HEK293 (cell line): ENCODE results near the gene SPATA6L.

Experiments
- CTCF ChIA-PET: fragments of 350-600 bp; formaldehyde crosslinking; extraction: SDS; loops from one replicate; lab custom pipeline; 2021; ENCODE audit warnings: antibody characterized with exemption; lab: Yijun Ruan, JAX
- POLR2A ChIA-PET: fragments of 300-600 bp; formaldehyde crosslinking; extraction: SDS; loops from one replicate; lab custom pipeline; 2020; ENCODE audit warnings: antibody characterized with exemption, inconsistent platforms; lab: Yijun Ruan, JAX
- H3K27ac ChIP-seq: fragments of 200-500 bp; sonication (Bioruptor generic); 2 replicates; pipeline ENCODE4 v1.5.1; 2014; ENCODE audit warnings: low read depth, low read length, control low read depth, inconsistent platforms; ENCODE audit errors: extremely low read depth
- H3K36me3 ChIP-seq, 2 experiments: fragments of 200-500 bp in 1 of 2; sonication (Bioruptor generic) in 1 of 2; 1 replicate in 1 of 2; 2 replicates in 1 of 2; pipeline ENCODE4 v1.5.1; 2014 to 2017; ENCODE audit warnings: inconsistent platforms in 2 of 2, low read length in 2 of 2; ENCODE audit not compliant: control insufficient read depth in 2 of 2, insufficient read depth in 1 of 2
- H3K4me1 ChIP-seq: fragments of 200-500 bp; sonication (Bioruptor generic); 2 replicates; pipeline ENCODE4 v1.5.1; 2014; ENCODE audit warnings: mild to moderate bottlenecking, low read length, inconsistent platforms; ENCODE audit not compliant: control insufficient read depth, insufficient read depth
- H3K4me3 ChIP-seq: 2 replicates; pipeline ENCODE4 v1.5.1; 2011; ENCODE audit warnings: low read depth, mild to moderate bottlenecking, control low read depth, low read length, moderate library complexity
- H3K9me3 ChIP-seq: fragments of 200-500 bp; sonication (Bioruptor generic); 2 replicates; pipeline ENCODE4 v1.5.1; 2014; ENCODE audit warnings: low read depth, low read length, inconsistent platforms; ENCODE audit not compliant: control insufficient read depth, insufficient read depth
- BCL11A ChIP-seq: fragments of 450-650 bp; formaldehyde crosslinking; IDR thresholded peaks from 2 replicates; pipeline ENCODE4 v1.5.1; 2016; ENCODE audit warnings: low read depth, missing biosample characterization, missing genetic modification characterization
- GLI4 ChIP-seq: fragments of 450-650 bp; formaldehyde crosslinking; IDR thresholded peaks from 2 replicates; pipeline ENCODE4 v1.5.1; 2016; ENCODE audit warnings: missing biosample characterization, missing genetic modification characterization
- HIC1 ChIP-seq: fragments of 450-650 bp; formaldehyde crosslinking; IDR thresholded peaks from 2 replicates; pipeline ENCODE4 v1.5.1; 2016; ENCODE audit warnings: missing biosample characterization, missing genetic modification characterization
- PRDM2 ChIP-seq: fragments of 450-650 bp; formaldehyde crosslinking; IDR thresholded peaks from 2 replicates; pipeline ENCODE4 v1.5.1; 2016; ENCODE audit warnings: missing biosample characterization, missing genetic modification characterization, borderline replicate concordance
- ZBTB21 ChIP-seq: fragments of 450-650 bp; formaldehyde crosslinking; IDR thresholded peaks from 2 replicates; pipeline ENCODE4 v1.5.1; 2017; ENCODE audit warnings: missing biosample characterization, missing genetic modification characterization
- ZNF132 ChIP-seq: fragments of 450-650 bp; formaldehyde crosslinking; IDR thresholded peaks from 2 replicates; pipeline ENCODE4 v1.5.1; 2017; ENCODE audit warnings: missing biosample characterization, missing genetic modification characterization, borderline replicate concordance
- ZNF18 ChIP-seq: fragments of 450-650 bp; formaldehyde crosslinking; IDR thresholded peaks from 2 replicates; pipeline ENCODE4 v1.5.1; 2016; ENCODE audit warnings: missing biosample characterization, missing genetic modification characterization
- ZNF214 ChIP-seq: fragments of 450-650 bp; formaldehyde crosslinking; IDR thresholded peaks from 2 replicates; pipeline ENCODE4 v1.5.1; 2017; ENCODE audit warnings: missing biosample characterization, mild to moderate bottlenecking, missing genetic modification characterization, borderline replicate concordance
- ZNF221 ChIP-seq: fragments of 450-650 bp; formaldehyde crosslinking; IDR thresholded peaks from 2 replicates; pipeline ENCODE4 v1.5.1; 2017; ENCODE audit warnings: missing biosample characterization, missing genetic modification characterization, borderline replicate concordance
- ZNF302 ChIP-seq: fragments of 450-650 bp; formaldehyde crosslinking; IDR thresholded peaks from 2 replicates; pipeline ENCODE4 v1.5.1; 2016; ENCODE audit warnings: missing biosample characterization, missing genetic modification characterization, low read depth
- ZNF510 ChIP-seq: fragments of 450-650 bp; formaldehyde crosslinking; IDR thresholded peaks from 2 replicates; pipeline ENCODE4 v1.5.1; 2018; ENCODE audit warnings: mild to moderate bottlenecking, missing genetic modification characterization, missing biosample characterization; ENCODE audit not compliant: insufficient replicate concordance
- ZNF660 ChIP-seq: fragments of 450-650 bp; IDR thresholded peaks from 2 replicates; pipeline ENCODE4 v1.5.1; 2018; ENCODE audit warnings: missing biosample characterization, mild to moderate bottlenecking, missing genetic modification characterization
- ZNF677 ChIP-seq: fragments of 450-650 bp; IDR thresholded peaks from 2 replicates; pipeline ENCODE4 v1.5.0; 2018; ENCODE audit warnings: missing biosample characterization, mild to moderate bottlenecking, missing genetic modification characterization, moderate library complexity
- ZNF701 ChIP-seq: fragments of 450-650 bp; formaldehyde crosslinking; IDR thresholded peaks from 2 replicates; pipeline ENCODE4 v1.5.1; 2016; ENCODE audit warnings: missing biosample characterization, missing genetic modification characterization
- ZNF776 ChIP-seq: fragments of 450-650 bp; formaldehyde crosslinking; IDR thresholded peaks from 2 replicates; pipeline ENCODE4 v1.5.0; 2017; ENCODE audit warnings: missing biosample characterization, missing genetic modification characterization, borderline replicate concordance

The SPATA6L gene

GRCh38 chr9:4668604-4669003, 2.3 kb upstream of the SPATA6L start:
- no peak for TF ChIP-seq ZNF776
- no peak for TF ChIP-seq HIC1
- no peak for TF ChIP-seq ZNF660 (tag by site-specific recombination)
- TF ChIP-seq ZNF677 (tag by site-specific recombination) = no peak
- no peak for TF ChIP-seq ZNF214 (tag by site-specific recombination)
- TF ChIP-seq ZBTB21 (tag by site-specific recombination) = no peak
- no peak for TF ChIP-seq ZNF132 (tag by site-specific recombination)
- ChIA-PET CTCF (no interaction called here), POLR2A (no interaction called here)
- H3K36me3 ChIP-seq = no peaks in the 10 kb centered on the region
- no peaks in the 10 kb centered on the region for H3K9me3 ChIP-seq
- no peak overlapping the region for H3K27ac ChIP-seq
- H3K4me3 ChIP-seq = no peak overlapping the region
- peaks cover 5% of the 10 kb centered on the region for H3K4me1 ChIP-seq

- POLR2A ChIA-PET = no interaction called here
- Histone ChIP-seq H3K4me1 (peaks cover 5% of the 10 kb centered on the region), H3K36me3 (no peaks in the 10 kb centered on the region), H3K27ac (no peak overlapping the region), H3K4me3 (no peak overlapping the region), H3K9me3 (no peaks in the 10 kb centered on the region)
- CTCF ChIA-PET = interaction anchor here (0.6 to 0.7 kb wide), 2 partner anchors 10 to 74 kb away, joined by 3 to 5 read pairs; no protein-coding TSS in a partner anchor
- TF ChIP-seq ZNF701 (tag by site-specific recombination) = no peak
- no peak for TF ChIP-seq PRDM2 (tag by site-specific recombination)
- no peak for TF ChIP-seq BCL11A (tag by site-specific recombination)
- TF ChIP-seq GLI4 (tag by site-specific recombination) = no peak
- TF ChIP-seq ZNF302 (tag by site-specific recombination) = no peak
- no peak for TF ChIP-seq ZNF221 (tag by site-specific recombination)
- TF ChIP-seq ZNF18 = no peak
- no peak for TF ChIP-seq ZNF510 (tag by site-specific recombination)
Measured at GRCh38 chr9:4667681-4668080, 1.4 kb upstream of the SPATA6L start.
